ENCODE measurements around the gene ABCB4.

DNA sequence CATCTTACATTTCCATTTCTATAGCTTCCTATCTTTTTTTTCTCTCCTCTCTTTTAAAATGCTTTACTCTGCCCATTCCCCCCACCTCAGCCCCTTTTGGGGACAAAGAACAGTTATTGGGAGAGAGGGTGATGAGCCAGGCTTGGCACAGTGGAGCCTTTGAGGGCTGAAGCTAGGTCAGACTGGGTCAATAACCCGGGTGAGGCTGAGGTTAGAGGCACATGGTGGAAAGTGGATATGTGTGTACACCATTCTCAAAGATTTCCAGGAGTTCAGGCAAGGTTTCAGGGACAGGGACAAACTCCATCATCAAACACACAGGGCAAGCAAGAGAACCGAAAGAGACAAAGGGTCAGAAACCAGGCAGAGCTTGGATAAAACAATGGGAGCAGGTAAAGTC is 11.5 kb downstream of the ABCB4 start:
- TF ChIP-seq ZNF274 (IDR thresholded peaks at IDR 0.05; ENCODE audit: low read depth, low read length): no peak
- TF ChIP-seq YY1 (IDR thresholded peaks at IDR 0.05; ENCODE audit: insufficient read depth, insufficient read length): no peak
- no peak for TF ChIP-seq SUZ12 (IDR thresholded peaks at IDR 0.05; ENCODE audit: extremely low read depth, insufficient read depth, insufficient read length)

All from NT2/D1 (cell line).